Nephron (organoid): ENCODE measurements around the gene TNFSF10.

ENCODE experiments used
- H3K27ac Mint-ChIP-seq, 3 experiments: 2 replicates each; pipeline ENCODE4 v1.8.0; 2020; ENCODE audit warnings: mixed read lengths in 3 of 3, mild to moderate bottlenecking in 2 of 3, moderate library complexity in 1 of 3
- H3K27me3 Mint-ChIP-seq: 2 replicates; pipeline ENCODE4 v1.8.0; 2021; ENCODE audit warnings: low read depth, mild to moderate bottlenecking, moderate library complexity, mixed read lengths
- H3K36me3 Mint-ChIP-seq: 2 replicates; pipeline ENCODE4 v1.8.0; 2020; ENCODE audit warnings: low read depth, mixed read lengths
- H3K4me1 Mint-ChIP-seq: 2 replicates; pipeline ENCODE4 v1.8.0; 2020; ENCODE audit warnings: mixed read lengths
- H3K4me3 Mint-ChIP-seq, 3 experiments: 2 replicates each; pipeline ENCODE4 v1.8.0; 2020; ENCODE audit warnings: mild to moderate bottlenecking in 3 of 3, mixed read lengths in 3 of 3, moderate library complexity in 2 of 3
- H3K9me3 Mint-ChIP-seq: 2 replicates; pipeline ENCODE4 v1.8.0; 2020; ENCODE audit warnings: mixed read lengths
- CTCF ChIP-seq, 3 experiments: fragments of 200-600 bp; sonication (generic); IDR thresholded peaks; one replicate each; pipeline ENCODE4 v1.5.0; 2021; ENCODE audit warnings: antibody characterized with exemption in 3 of 3; ENCODE audit not compliant: unreplicated experiment in 3 of 3

Gene TNFSF10

GRCh38 chr3:172537507-172538158 is 14.4 kb upstream of the TNFSF10 start:
- no peaks in the 10 kb centered on the region for H3K9me3 Mint-ChIP-seq
- no peak overlapping the region for H3K4me3 Mint-ChIP-seq
- H3K27ac Mint-ChIP-seq: no peak overlapping the region
- no peak for TF ChIP-seq CTCF (IDR thresholded peaks at IDR 0.05; ENCODE audit: unreplicated experiment in 3 of 3)
- no peaks in the 10 kb centered on the region for H3K36me3 Mint-ChIP-seq
- no peaks in the 10 kb centered on the region for H3K4me1 Mint-ChIP-seq
- peaks cover 3% of the 10 kb centered on the region for H3K27me3 Mint-ChIP-seq

- peaks cover 3% of the 10 kb centered on the region for H3K27me3 Mint-ChIP-seq
- no peaks in the 10 kb centered on the region for H3K36me3 Mint-ChIP-seq
- no peak for TF ChIP-seq CTCF (IDR thresholded peaks at IDR 0.05; ENCODE audit: unreplicated experiment in 3 of 3)
- no peak overlapping the region for H3K27ac Mint-ChIP-seq
- no peaks in the 10 kb centered on the region for H3K4me1 Mint-ChIP-seq
- no peak overlapping the region for H3K4me3 Mint-ChIP-seq
- no peaks in the 10 kb centered on the region for H3K9me3 Mint-ChIP-seq
Measured at GRCh38 chr3:172536993-172537419, 13.8 kb upstream of the TNFSF10 start.

- Mint-ChIP-seq H3K4me3 (no peak overlapping the region), H3K4me1 (no peaks in the 10 kb centered on the region), H3K36me3 (no peaks in the 10 kb centered on the region), H3K9me3 (no peaks in the 10 kb centered on the region), H3K27me3 (peaks cover 3% of the 10 kb centered on the region), H3K27ac (no peak overlapping the region)
- no peak for TF ChIP-seq CTCF (IDR thresholded peaks at IDR 0.05; ENCODE audit: unreplicated experiment in 3 of 3)
Measured at GRCh38 chr3:172536505-172536904, 13.3 kb upstream of the TNFSF10 start.

- no peaks in the 10 kb centered on the region for H3K9me3 Mint-ChIP-seq
- no peaks in the 10 kb centered on the region for H3K27me3 Mint-ChIP-seq
Measured at GRCh38 chr3:172530566-172530965, 7.3 kb upstream of the TNFSF10 start.

GRCh38 chr3:172530101-172530561 is 6.9 kb upstream of the TNFSF10 start:
- H3K36me3 Mint-ChIP-seq: no peaks in the 10 kb centered on the region

More at GRCh38 chr3:172530566-172530965, 7.3 kb upstream of the TNFSF10 start:
- TF ChIP-seq CTCF (IDR thresholded peaks at IDR 0.05; ENCODE audit: unreplicated experiment in 3 of 3): no peak
- H3K4me1 Mint-ChIP-seq: no peaks in the 10 kb centered on the region
- no peaks in the 10 kb centered on the region for H3K36me3 Mint-ChIP-seq
- no peak overlapping the region for H3K4me3 Mint-ChIP-seq
- no peak overlapping the region for H3K27ac Mint-ChIP-seq

More at GRCh38 chr3:172530101-172530561, 6.9 kb upstream of the TNFSF10 start:
- Mint-ChIP-seq H3K4me1 (no peaks in the 10 kb centered on the region), H3K9me3 (no peaks in the 10 kb centered on the region), H3K4me3 (no peak overlapping the region), H3K27ac (no peak overlapping the region), H3K27me3 (no peaks in the 10 kb centered on the region)
- TF ChIP-seq CTCF (IDR thresholded peaks at IDR 0.05; ENCODE audit: unreplicated experiment in 3 of 3): no peak
